Dendritic cell treated with granulocyte-macrophage colony-stimulating factor and Interleukin-4, amounts not matched to agents 40 ng/mL and 50 ng/mL, for 4 days (primary cell): ENCODE measurements around the gene CLPSL2.

Experiments
- H3K27ac Mint-ChIP-seq: one replicate; pipeline ENCODE4 v1.8.0; 2022; ENCODE audit warnings: mild to moderate bottlenecking, mixed read lengths
- H3K27me3 Mint-ChIP-seq: one replicate; pipeline ENCODE4 v1.8.0; 2022; ENCODE audit warnings: mild to moderate bottlenecking, mixed read lengths
- H3K36me3 Mint-ChIP-seq: one replicate; pipeline ENCODE4 v1.8.0; 2022; ENCODE audit warnings: low read depth, mixed read lengths
- H3K4me1 Mint-ChIP-seq: one replicate; pipeline ENCODE4 v1.8.0; 2022; ENCODE audit warnings: low read depth, mixed read lengths
- H3K4me3 Mint-ChIP-seq: one replicate; pipeline ENCODE4 v1.8.0; 2022; ENCODE audit warnings: mild to moderate bottlenecking, moderate library complexity, mixed read lengths
- H3K9me3 Mint-ChIP-seq: one replicate; pipeline ENCODE4 v1.8.0; 2022; ENCODE audit warnings: mixed read lengths
- intact Hi-C: fragments of 100-400 bp; cut with micrococcal nuclease; formaldehyde crosslinking; loops from one replicate; pipeline ENCODE4 v1.15.0; 2022

Gene CLPSL2

GRCh38 chr6:35786810-35787209 is 10.4 kb downstream of the CLPSL2 start:
- H3K4me3 Mint-ChIP-seq: no peak overlapping the region
- peaks cover 5% of the 10 kb centered on the region for H3K4me1 Mint-ChIP-seq
- H3K9me3 Mint-ChIP-seq: no peaks in the 10 kb centered on the region
- intact Hi-C loops: loop anchor here (1.0 kb wide), 1 partner anchor 11 kb away; no protein-coding TSS in a partner anchor
- peaks cover 60% of the 10 kb centered on the region for H3K27me3 Mint-ChIP-seq
- no peak overlapping the region for H3K27ac Mint-ChIP-seq
- H3K36me3 Mint-ChIP-seq: no peaks in the 10 kb centered on the region

GRCh38 chr6:35787266-35788218 is 11.1 kb downstream of the CLPSL2 start:
- intact Hi-C loops: loop anchor here (1.0 kb wide), 1 partner anchor 11 kb away; no protein-coding TSS in a partner anchor
- H3K27me3 Mint-ChIP-seq: peaks cover 55% of the 10 kb centered on the region

GRCh38 chr6:35788423-35788982 is 12.1 kb downstream of the CLPSL2 start:
- H3K4me3 Mint-ChIP-seq: no peak overlapping the region
- intact Hi-C loops: no loop called here
- H3K27me3 Mint-ChIP-seq: peaks cover 55% of the 10 kb centered on the region
- peaks cover 5% of the 10 kb centered on the region for H3K4me1 Mint-ChIP-seq
- no peaks in the 10 kb centered on the region for H3K9me3 Mint-ChIP-seq
- H3K27ac Mint-ChIP-seq: no peak overlapping the region
- H3K36me3 Mint-ChIP-seq: no peaks in the 10 kb centered on the region

More at GRCh38 chr6:35787266-35788218, 11.1 kb downstream of the CLPSL2 start:
- Mint-ChIP-seq H3K4me1 (peaks cover 5% of the 10 kb centered on the region), H3K9me3 (no peaks in the 10 kb centered on the region), H3K36me3 (no peaks in the 10 kb centered on the region), H3K27ac (no peak overlapping the region), H3K4me3 (no peak overlapping the region)

GRCh38 chr6:35790683-35791082 is 14.3 kb downstream of the CLPSL2 start:
- H3K27ac Mint-ChIP-seq: no peak overlapping the region
- H3K4me3 Mint-ChIP-seq: no peak overlapping the region
- peaks cover 45% of the 10 kb centered on the region for H3K27me3 Mint-ChIP-seq
- no peaks in the 10 kb centered on the region for H3K36me3 Mint-ChIP-seq
- intact Hi-C loops: no loop called here
- no peaks in the 10 kb centered on the region for H3K9me3 Mint-ChIP-seq
- peaks cover 5% of the 10 kb centered on the region for H3K4me1 Mint-ChIP-seq

GRCh38 chr6:35794536-35795452 is 18.4 kb downstream of the CLPSL2 start:
- H3K9me3 Mint-ChIP-seq: no peaks in the 10 kb centered on the region
- H3K36me3 Mint-ChIP-seq: no peaks in the 10 kb centered on the region
- intact Hi-C loops: no loop called here
- H3K27me3 Mint-ChIP-seq: peaks cover 8% of the 10 kb centered on the region
- H3K4me3 Mint-ChIP-seq: no peak overlapping the region
- no peaks in the 10 kb centered on the region for H3K4me1 Mint-ChIP-seq
- H3K27ac Mint-ChIP-seq: no peak overlapping the region

- Mint-ChIP-seq H3K4me3 (no peak overlapping the region), H3K27ac (no peak overlapping the region), H3K27me3 (peaks cover 3% of the 10 kb centered on the region), H3K36me3 (no peaks in the 10 kb centered on the region), H3K4me1 (no peaks in the 10 kb centered on the region), H3K9me3 (no peaks in the 10 kb centered on the region)
- intact Hi-C loops: no loop called here
Measured at GRCh38 chr6:35795453-35796071, 19.2 kb downstream of the CLPSL2 start.

GRCh38 chr6:35796236-35796635 is 19.8 kb downstream of the CLPSL2 start:
- intact Hi-C loops: no loop called here
- Mint-ChIP-seq H3K27ac (no peak overlapping the region), H3K36me3 (no peaks in the 10 kb centered on the region), H3K4me3 (no peak overlapping the region), H3K9me3 (no peaks in the 10 kb centered on the region), H3K4me1 (no peaks in the 10 kb centered on the region), H3K27me3 (no peaks in the 10 kb centered on the region)

GRCh38 chr6:35797837-35798526 is 21.6 kb downstream of the CLPSL2 start:
- H3K36me3 Mint-ChIP-seq: no peaks in the 10 kb centered on the region
- intact Hi-C loops: loop anchor here (1.0 kb wide), 1 partner anchor 11 kb away; no protein-coding TSS in a partner anchor
- H3K27me3 Mint-ChIP-seq: peaks cover 1% of the 10 kb centered on the region
- no peaks in the 10 kb centered on the region for H3K4me1 Mint-ChIP-seq
- H3K9me3 Mint-ChIP-seq: no peaks in the 10 kb centered on the region
- H3K4me3 Mint-ChIP-seq: no peak overlapping the region
- no peak overlapping the region for H3K27ac Mint-ChIP-seq

GRCh38 chr6:35798706-35799105 is 22.3 kb downstream of the CLPSL2 start:
- Mint-ChIP-seq H3K27me3 (peaks cover 3% of the 10 kb centered on the region), H3K9me3 (no peaks in the 10 kb centered on the region), H3K4me3 (no peak overlapping the region), H3K4me1 (no peaks in the 10 kb centered on the region), H3K27ac (no peak overlapping the region), H3K36me3 (no peaks in the 10 kb centered on the region)
- intact Hi-C loops: loop anchor here (1.0 kb wide), 1 partner anchor 11 kb away; no protein-coding TSS in a partner anchor

- Mint-ChIP-seq H3K36me3 (no peaks in the 10 kb centered on the region), H3K9me3 (no peaks in the 10 kb centered on the region), H3K27ac (no peak overlapping the region), H3K4me1 (no peaks in the 10 kb centered on the region), H3K4me3 (no peak overlapping the region), H3K27me3 (peaks cover 13% of the 10 kb centered on the region)
- intact Hi-C loops: no loop called here
Measured at GRCh38 chr6:35801148-35801547, 24.8 kb downstream of the CLPSL2 start.

- Mint-ChIP-seq H3K4me3 (peak within 1 kb of the TSS; percentile 4), H3K27ac (no peak within 1 kb of the TSS), H3K4me1 (no peaks in the 10 kb centered on the region), H3K36me3 (no peaks in the 10 kb centered on the region), H3K9me3 (no peaks in the 10 kb centered on the region), H3K27me3 (peaks cover 23% of the 10 kb centered on the region)
- intact Hi-C loops: no loop called here
Measured at GRCh38 chr6:35804996-35805736, 28.8 kb downstream of the CLPSL2 start, which contains the start of gene LHFPL5. Gene LHFPL5, plus strand, starts transcription at chr6:35805352. Its CDS starts 319 bp downstream, at chr6:35805671.

GRCh38 chr6:35808688-35809087 is 32.3 kb downstream of the CLPSL2 start:
- Mint-ChIP-seq H3K36me3 (no peaks in the 10 kb centered on the region), H3K4me1 (no peaks in the 10 kb centered on the region), H3K27me3 (peaks cover 20% of the 10 kb centered on the region), H3K27ac (no peak overlapping the region), H3K9me3 (no peaks in the 10 kb centered on the region), H3K4me3 (no peak overlapping the region)
- intact Hi-C loops: no loop called here
